Activated T-cell treated with anti-CD3 and anti-CD28 coated beads, Interleukin-2, amount 50 U/mL, for 72 hours (primary cell): ENCODE measurements around the gene ABCG4. TPM values are rescaled to one million over a fixed set of nuclear protein-coding genes. Genes with fewer than 3 reads are reported as not detected.
A peak's percentile ranks its signal among the peaks of the same experiment; 100 is the strongest.
"Not testable (repeated sequence)": the region's sequence is repeated elsewhere in the genome, so short reads cannot be mapped to it uniquely, and the experiment has no call there.

Experiments
- ATAC-seq, 2 donors: fragments of 150-1000 bp; cut with Tn5 transposase; replicated peaks in 1 of 2; 2 replicates each; pipeline ENCODE4 v1.10.0; 2021; ENCODE audit warnings: moderate library complexity in 2 of 2, mild to moderate bottlenecking in 1 of 2
- DNase-seq, 2 donors: peaks; one replicate each; pipeline ENCODE4 v3.0.0; 2021 to 2022; ENCODE audit warnings: mixed read lengths in 1 of 2
- H3K27ac Mint-ChIP-seq: one replicate; pipeline ENCODE4 v1.8.0; 2022; ENCODE audit warnings: mild to moderate bottlenecking, moderate library complexity, mixed read lengths
- H3K27me3 Mint-ChIP-seq: one replicate; pipeline ENCODE4 v1.8.0; 2022; ENCODE audit warnings: low read depth, mixed read lengths
- H3K36me3 Mint-ChIP-seq, 2 donors: one replicate each; pipeline ENCODE4 v1.8.0; 2022; ENCODE audit warnings: mixed read lengths in 2 of 2, mild to moderate bottlenecking in 1 of 2; ENCODE audit not compliant: insufficient read depth in 2 of 2
- H3K4me1 Mint-ChIP-seq: one replicate; pipeline ENCODE4 v1.8.0; 2022; ENCODE audit warnings: low read depth, mixed read lengths
- H3K4me3 Mint-ChIP-seq, 2 donors: one replicate each; pipeline ENCODE4 v1.8.0; 2022; ENCODE audit warnings: mild to moderate bottlenecking in 2 of 2, mixed read lengths in 2 of 2, moderate library complexity in 2 of 2
- H3K9me3 Mint-ChIP-seq, 2 donors: one replicate each; pipeline ENCODE4 v1.8.0; 2022; ENCODE audit warnings: mixed read lengths in 2 of 2
- total RNA-seq, 2 donors: library from RNA; stranded (reverse); gene quantifications; one replicate each; pipeline ENCODE4 v1.2.3, GENCODE V29; 2022

Gene ABCG4
- total RNA-seq, 2 donors from 2014 or later, result 0.09 to 0.24 TPM

DNA sequence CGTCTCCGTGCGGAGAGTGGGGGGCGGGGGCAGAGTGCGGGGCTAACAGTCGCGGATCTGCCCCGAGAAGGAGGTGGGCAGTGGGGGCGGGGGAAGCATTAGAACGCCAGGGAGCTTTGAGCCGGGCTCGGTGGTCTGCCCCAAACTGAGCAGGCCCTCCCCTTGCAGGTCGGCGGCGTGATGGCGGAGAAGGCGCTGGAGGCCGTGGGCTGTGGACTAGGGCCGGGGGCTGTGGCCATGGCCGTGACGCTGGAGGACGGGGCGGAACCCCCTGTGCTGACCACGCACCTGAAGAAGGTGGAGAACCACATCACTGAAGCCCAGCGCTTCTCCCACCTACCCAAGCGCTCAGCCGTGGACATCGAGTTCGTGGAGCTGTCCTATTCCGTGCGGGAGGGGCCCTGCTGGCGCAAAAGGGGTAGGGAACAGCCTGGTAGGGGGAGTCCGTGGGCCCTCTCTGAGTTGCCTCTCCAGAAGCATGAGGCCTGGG is 979 bp downstream of the ABCG4 start:
- Mint-ChIP-seq H3K27me3 (peaks cover 52% of the 10 kb centered on the region), H3K4me3 (peak overlapping the region in 1 of 2 donors; percentile 59), H3K4me1 (peaks cover 14% of the 10 kb centered on the region), H3K9me3 (no peaks in the 10 kb centered on the region), H3K27ac (no peak overlapping the region), H3K36me3 (no peaks in the 10 kb centered on the region)
- no peak for ATAC-seq
- DNase-seq, result no peak

DNA sequence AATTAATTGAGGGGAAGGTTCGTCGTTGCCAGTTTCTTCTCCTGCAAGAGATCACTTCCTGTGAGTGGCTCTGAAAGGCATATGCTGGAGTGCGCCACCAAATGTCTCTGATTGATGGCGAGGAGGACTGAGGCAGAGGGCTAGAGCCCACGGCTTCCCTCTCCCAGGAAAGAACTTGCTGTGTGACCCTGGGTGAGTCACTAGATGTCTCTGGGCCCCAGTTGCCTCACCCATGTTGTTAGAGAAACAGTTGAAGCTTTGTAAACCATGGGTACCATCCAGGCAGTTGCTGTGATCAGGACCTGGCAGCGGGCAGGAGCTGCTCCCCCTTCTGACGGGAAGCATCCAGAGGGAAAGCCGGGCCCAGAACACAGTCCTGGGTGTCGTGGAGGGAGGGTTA is 3.2 kb downstream of the ABCG4 start:
- Mint-ChIP-seq H3K27ac (no peak overlapping the region), H3K4me3 (no peak overlapping the region), H3K4me1 (peaks cover 18% of the 10 kb centered on the region), H3K36me3 (no peaks in the 10 kb centered on the region), H3K9me3 (no peaks in the 10 kb centered on the region), H3K27me3 (peaks cover 46% of the 10 kb centered on the region)
- ATAC-seq, result no peak
- no peak for DNase-seq

DNA sequence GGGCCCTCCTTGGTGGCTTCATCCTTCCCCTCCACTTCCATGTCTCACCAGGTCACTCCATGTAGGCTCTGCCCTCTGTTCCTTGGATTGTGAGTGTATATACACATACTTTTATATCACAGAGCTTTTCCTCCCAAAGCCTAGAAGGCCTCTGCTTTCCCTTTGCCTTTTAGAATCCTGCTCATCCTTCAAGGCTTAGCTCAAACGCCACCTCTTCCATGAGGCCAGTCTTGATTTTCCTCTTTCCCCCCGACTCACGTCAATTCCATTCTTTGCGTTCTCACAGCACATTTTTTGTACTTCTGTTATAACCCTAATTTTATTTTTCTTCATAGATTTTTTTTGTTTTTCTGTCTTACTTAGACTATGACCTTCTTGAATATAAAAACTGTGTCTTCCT is 3.8 kb downstream of the ABCG4 start:
- H3K9me3 Mint-ChIP-seq, result no peaks in the 10 kb centered on the region
- H3K27ac Mint-ChIP-seq, result no peak overlapping the region
- peaks cover 16% of the 10 kb centered on the region for H3K4me1 Mint-ChIP-seq
- ATAC-seq, result no peak
- no peaks in the 10 kb centered on the region for H3K36me3 Mint-ChIP-seq
- H3K4me3 Mint-ChIP-seq, result no peak overlapping the region
- DNase-seq, result no peak
- H3K27me3 Mint-ChIP-seq, result peaks cover 40% of the 10 kb centered on the region

DNA sequence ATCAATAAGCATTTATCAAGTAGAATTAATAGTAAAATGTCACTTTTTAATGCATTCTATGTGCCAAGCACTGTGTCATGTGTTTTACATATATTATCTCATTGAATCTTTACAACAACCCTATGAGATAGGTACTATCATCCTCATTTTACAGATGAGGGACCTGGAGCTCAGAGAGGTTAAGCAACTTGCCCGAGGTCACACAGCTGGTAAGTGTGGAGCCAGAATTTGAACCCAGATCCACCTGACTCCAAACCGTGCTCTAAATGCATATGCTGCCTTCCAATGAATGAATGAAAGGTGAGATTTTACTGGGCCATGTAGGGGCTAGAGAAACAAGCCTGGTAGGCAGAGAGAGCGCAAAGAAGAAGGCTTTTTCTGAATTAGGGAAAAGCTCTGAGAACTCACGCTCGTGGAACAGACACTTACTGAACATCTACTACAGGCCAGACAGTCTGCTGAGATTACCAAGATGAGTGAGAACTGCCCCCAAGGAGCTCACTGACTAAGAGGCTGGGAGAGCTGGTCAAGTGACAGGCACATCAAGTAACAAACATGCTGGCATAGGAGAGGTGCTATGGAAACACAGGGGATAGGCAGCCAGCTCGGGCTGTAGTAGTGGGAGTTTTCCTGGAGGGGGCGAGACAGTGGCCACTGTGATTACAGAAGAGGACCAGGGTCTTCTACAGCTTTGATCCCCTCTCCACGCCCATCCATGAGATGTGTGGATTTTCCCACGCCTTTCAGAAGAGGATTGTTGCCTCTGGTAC is 4.4 kb downstream of the ABCG4 start:
- Mint-ChIP-seq H3K36me3 (no peaks in the 10 kb centered on the region), H3K4me3 (no peak overlapping the region), H3K4me1 (peaks cover 9% of the 10 kb centered on the region), H3K9me3 (no peaks in the 10 kb centered on the region), H3K27me3 (peaks cover 34% of the 10 kb centered on the region), H3K27ac (no peak overlapping the region)
- DNase-seq (no peak), ATAC-seq (no peak)

DNA sequence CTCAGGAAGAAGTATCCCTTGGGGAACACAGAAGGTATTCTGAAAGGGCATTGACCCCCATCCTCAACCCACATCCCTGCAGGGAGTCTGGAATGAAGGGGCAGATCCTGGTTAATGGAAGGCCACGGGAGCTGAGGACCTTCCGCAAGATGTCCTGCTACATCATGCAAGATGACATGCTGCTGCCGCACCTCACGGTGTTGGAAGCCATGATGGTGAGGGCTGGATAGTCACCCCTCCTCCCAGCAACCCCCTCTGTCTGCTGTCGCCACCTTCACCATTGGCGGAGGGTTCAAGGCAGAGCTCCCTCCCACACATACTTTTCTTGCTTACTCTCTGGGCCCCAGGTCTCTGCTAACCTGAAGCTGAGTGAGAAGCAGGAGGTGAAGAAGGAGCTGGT is 5.3 kb downstream of the ABCG4 start:
- no peaks in the 10 kb centered on the region for H3K9me3 Mint-ChIP-seq
- DNase-seq, result no peak
- H3K4me1 Mint-ChIP-seq, result peaks cover 4% of the 10 kb centered on the region
- H3K4me3 Mint-ChIP-seq, result no peak overlapping the region
- H3K36me3 Mint-ChIP-seq, result no peaks in the 10 kb centered on the region
- no peak overlapping the region for H3K27ac Mint-ChIP-seq
- peaks cover 31% of the 10 kb centered on the region for H3K27me3 Mint-ChIP-seq
- no peak for ATAC-seq

DNA sequence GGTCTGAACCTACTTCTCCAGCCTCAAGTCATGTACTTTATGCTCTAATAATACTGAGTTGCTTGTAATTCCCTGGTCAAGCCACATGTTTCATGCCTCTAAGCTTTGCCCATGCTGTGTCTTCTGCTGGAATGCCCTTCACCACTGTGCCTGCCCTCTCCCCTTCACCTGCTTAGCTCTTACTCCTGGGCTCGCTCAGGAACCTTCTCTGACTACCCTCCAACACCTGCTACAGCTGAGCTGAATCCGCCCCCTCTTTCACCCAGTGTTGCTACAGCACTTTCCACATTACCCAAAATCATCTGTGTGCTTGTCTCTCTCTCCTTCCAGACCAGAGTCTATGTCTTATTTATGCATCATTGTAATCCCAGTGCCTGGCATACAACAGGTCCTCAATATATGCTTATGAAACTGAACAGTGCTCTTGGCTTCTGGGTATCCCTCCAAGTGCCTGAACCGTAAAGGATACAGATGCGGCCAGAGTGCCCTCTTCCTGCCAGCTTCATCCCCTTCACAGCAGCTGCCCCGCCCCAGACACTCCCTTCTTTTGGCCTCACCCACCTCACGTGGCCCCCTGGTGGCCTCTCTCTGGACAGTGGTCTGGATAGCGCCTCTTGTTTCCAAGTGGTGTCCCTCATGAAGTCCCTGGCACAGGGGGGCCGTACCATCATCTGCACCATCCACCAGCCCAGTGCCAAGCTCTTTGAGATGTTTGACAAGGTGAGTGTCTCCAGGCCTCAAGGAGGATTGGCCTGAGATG is 7.1 kb downstream of the ABCG4 start:
- ATAC-seq, result peak; percentile 45 to 54
- Mint-ChIP-seq H3K9me3 (no peaks in the 10 kb centered on the region), H3K36me3 (no peaks in the 10 kb centered on the region), H3K4me3 (no peak overlapping the region), H3K27ac (no peak overlapping the region), H3K4me1 (peaks cover 4% of the 10 kb centered on the region), H3K27me3 (peaks cover 22% of the 10 kb centered on the region)
- peak; percentile 25 to 41 for DNase-seq

DNA sequence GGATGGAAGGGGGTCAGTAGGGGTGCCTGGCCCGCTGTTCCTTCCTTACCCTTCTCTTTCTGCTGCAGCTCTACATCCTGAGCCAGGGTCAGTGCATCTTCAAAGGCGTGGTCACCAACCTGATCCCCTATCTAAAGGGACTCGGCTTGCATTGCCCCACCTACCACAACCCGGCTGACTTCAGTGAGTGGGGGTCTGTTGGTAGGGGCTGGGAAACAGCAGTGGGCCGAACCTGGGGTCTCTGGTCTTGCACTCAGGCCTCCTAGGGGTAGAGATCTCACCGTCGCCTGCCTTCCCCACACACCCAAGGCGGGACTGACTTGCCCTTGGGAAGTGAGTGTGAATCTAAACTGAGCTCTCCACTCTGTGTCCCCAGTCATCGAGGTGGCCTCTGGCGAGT is 7.6 kb downstream of the ABCG4 start:
- H3K27ac Mint-ChIP-seq, result no peak overlapping the region
- peaks cover 4% of the 10 kb centered on the region for H3K4me1 Mint-ChIP-seq
- DNase-seq (no peak), ATAC-seq (no peak)
- H3K36me3 Mint-ChIP-seq, result no peaks in the 10 kb centered on the region
- H3K9me3 Mint-ChIP-seq, result no peaks in the 10 kb centered on the region
- H3K27me3 Mint-ChIP-seq, result peaks cover 16% of the 10 kb centered on the region
- no peak overlapping the region for H3K4me3 Mint-ChIP-seq

DNA sequence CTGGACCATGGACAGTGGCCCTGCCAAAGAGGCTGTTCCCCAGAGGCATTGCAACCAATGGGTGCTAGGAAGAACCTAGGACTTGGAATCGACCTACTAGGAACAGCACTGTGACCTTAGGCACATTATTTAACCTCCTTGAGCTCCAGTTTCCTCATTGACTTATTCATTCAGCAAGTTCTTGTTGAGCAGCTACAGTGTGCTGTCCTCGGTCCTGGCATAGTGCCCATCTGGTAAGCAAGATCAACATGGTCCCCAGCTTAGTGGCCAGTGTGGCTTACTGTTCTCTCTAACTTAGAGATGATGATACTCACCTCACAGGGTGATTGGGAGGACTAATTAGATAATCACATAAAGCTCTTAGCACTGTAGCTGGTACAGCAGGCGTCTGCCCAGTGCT is 8.2 kb downstream of the ABCG4 start:
- DNase-seq, result no peak
- ATAC-seq, result no peak
- H3K4me1 Mint-ChIP-seq, result peaks cover 4% of the 10 kb centered on the region
- H3K27ac Mint-ChIP-seq, result no peak overlapping the region
- H3K36me3 Mint-ChIP-seq, result no peaks in the 10 kb centered on the region
- peaks cover 13% of the 10 kb centered on the region for H3K27me3 Mint-ChIP-seq
- no peak overlapping the region for H3K4me3 Mint-ChIP-seq
- H3K9me3 Mint-ChIP-seq, result no peaks in the 10 kb centered on the region

DNA sequence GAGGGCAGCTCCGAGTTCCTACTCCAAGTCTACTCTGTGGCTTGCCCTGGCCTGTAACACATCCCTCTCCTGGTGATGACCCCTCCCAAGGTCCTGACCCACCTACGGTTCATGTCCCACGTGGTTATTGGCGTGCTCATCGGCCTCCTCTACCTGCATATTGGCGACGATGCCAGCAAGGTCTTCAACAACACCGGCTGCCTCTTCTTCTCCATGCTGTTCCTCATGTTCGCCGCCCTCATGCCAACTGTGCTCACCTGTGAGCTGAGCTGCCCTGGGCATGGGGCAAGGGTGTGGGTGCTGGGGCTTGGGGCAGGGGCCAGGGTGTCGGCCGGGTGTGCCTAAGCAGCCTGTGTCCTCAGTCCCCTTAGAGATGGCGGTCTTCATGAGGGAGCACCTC is 9.6 kb downstream of the ABCG4 start:
- no peak overlapping the region for H3K4me3 Mint-ChIP-seq
- DNase-seq (no peak), ATAC-seq (no peak)
- no peak overlapping the region for H3K27ac Mint-ChIP-seq
- peaks cover 7% of the 10 kb centered on the region for H3K27me3 Mint-ChIP-seq
- H3K4me1 Mint-ChIP-seq, result peaks cover 4% of the 10 kb centered on the region
- no peaks in the 10 kb centered on the region for H3K9me3 Mint-ChIP-seq
- no peaks in the 10 kb centered on the region for H3K36me3 Mint-ChIP-seq

DNA sequence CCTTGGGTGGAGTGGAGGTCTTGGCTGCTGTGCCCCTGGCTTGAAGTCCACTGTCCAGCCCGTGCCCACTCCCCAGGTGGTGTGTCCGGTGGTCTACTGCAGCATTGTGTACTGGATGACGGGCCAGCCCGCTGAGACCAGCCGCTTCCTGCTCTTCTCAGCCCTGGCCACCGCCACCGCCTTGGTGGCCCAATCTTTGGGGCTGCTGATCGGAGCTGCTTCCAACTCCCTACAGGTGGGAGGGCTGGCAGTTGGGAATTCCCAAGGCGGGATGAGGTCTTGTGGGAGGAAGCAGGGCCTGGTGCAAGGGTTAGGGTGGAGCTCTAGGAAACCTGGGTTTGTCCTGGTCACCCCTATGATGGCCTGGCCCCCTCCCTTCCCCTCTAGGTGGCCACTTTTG is 11.3 kb downstream of the ABCG4 start:
- ATAC-seq (no peak), DNase-seq (no peak)
- no peak overlapping the region for H3K27ac Mint-ChIP-seq
- H3K4me1 Mint-ChIP-seq, result peaks cover 4% of the 10 kb centered on the region
- H3K9me3 Mint-ChIP-seq, result no peaks in the 10 kb centered on the region
- no peak overlapping the region for H3K4me3 Mint-ChIP-seq
- no peaks in the 10 kb centered on the region for H3K36me3 Mint-ChIP-seq
- peaks cover 7% of the 10 kb centered on the region for H3K27me3 Mint-ChIP-seq

DNA sequence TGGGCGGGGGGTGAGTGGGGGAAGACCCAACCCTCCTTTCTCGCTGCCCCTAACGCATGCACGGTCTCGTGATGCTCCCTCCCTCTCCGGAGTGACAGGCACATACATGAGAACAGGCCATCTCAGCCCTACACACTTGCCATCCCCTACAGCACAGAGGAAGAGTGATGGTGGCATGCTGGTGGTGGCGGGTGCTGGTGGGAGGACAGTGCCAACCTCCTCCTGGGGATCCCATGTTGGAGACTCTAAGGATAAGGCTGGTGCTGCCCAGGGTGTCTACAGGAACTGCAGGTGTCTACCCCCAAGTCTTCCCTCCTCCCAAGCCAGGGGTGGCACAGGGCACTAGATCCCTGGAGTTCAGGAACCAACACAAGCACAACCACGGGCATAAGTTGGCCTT is 13.0 kb downstream of the ABCG4 start:
- Mint-ChIP-seq H3K36me3 (no peaks in the 10 kb centered on the region), H3K4me1 (no peaks in the 10 kb centered on the region), H3K27ac (no peak overlapping the region), H3K27me3 (no peaks in the 10 kb centered on the region), H3K4me3 (no peak overlapping the region), H3K9me3 (no peaks in the 10 kb centered on the region)
- ATAC-seq (no peak), DNase-seq (no peak)

DNA sequence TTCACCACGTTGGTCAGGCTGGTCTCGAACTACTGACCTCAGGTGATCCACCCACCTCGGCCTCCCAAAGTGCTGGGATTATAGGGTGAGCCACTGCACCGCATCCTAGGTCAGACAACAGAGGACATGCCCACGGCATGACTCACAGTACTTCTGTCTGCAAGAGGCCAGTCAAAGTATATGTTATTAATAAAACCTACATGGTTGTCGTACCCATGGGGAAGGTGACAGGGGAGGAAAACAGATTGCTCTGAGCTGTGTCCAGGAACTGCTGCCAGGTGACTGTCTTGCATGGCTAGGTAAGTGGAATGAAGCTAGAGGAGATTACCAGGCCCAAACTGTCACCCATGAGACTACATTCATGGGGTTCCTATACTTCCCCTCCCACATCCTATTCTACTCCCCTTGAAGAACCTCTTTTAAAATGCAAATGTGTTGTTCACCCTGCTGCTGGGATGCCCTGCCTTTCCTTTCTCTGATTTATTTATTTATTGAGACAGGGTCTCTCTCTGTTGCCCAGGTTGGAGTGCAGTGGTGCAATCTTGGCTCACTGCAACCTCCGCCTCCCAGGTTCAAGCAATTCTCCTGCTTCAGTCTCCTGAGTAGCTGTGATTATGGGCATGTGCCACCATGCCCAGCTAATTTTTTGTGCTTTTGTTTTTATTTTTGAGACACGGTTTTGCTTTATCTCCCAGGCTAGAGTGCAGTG is 17.7 kb downstream of the ABCG4 start:
- Mint-ChIP-seq H3K36me3 (no peaks in the 10 kb centered on the region), H3K27ac (no peak overlapping the region), H3K9me3 (no peaks in the 10 kb centered on the region), H3K27me3 (no peaks in the 10 kb centered on the region), H3K4me3 (no peak overlapping the region), H3K4me1 (peaks cover 18% of the 10 kb centered on the region)
- ATAC-seq (no peak), DNase-seq (no peak)

DNA sequence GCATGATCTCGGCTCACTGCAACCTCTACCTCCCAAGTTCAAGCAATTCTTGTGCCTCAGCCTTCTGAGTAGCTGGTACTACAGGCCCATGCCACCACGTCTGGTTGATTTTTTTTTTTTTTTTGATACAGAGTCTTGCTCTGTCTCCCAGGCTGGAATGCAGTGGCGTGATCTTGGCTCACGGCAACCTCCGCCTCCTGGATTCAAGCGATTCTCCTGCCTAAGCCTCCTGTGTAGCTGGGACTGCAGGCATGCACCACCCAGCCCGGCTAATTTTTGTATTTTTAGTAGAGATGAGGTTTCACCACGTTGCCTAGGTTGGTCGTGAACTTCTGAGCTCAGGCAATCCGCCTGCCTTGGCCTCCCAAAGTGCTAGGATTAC is 18.2 kb downstream of the ABCG4 start:
- not testable (repeated sequence) for H3K4me3 Mint-ChIP-seq, H3K9me3 Mint-ChIP-seq, DNase-seq, H3K27ac Mint-ChIP-seq, H3K27me3 Mint-ChIP-seq, ATAC-seq, H3K36me3 Mint-ChIP-seq
- peaks cover 18% of the 10 kb centered on the region for H3K4me1 Mint-ChIP-seq
